Activated CD8-positive, alpha-beta T cell treated with anti-CD3 and anti-CD28 coated beads for 36 hours (primary cell): ENCODE results near the gene TMEM253. TPM values are rescaled to one million over a fixed set of nuclear protein-coding genes. Genes with fewer than 3 reads are reported as not detected.

Experiments
- ATAC-seq: fragments of 200-7000 bp; cut with Tn5 transposase; one replicate; pipeline ENCODE4 v1.10.0; 2021; ENCODE audit warnings: mild to moderate bottlenecking, moderate library complexity
- CTCF ChIA-PET: fragments of 350-600 bp; sonication (Branson Sonifier 250); formaldehyde crosslinking; loops from one replicate; lab custom pipeline; 2021; ENCODE audit warnings: antibody characterized with exemption; lab: Charles Lee
- POLR2A ChIA-PET: fragments of 350-600 bp; sonication (Branson Sonifier 250); formaldehyde crosslinking; loops from one replicate; lab custom pipeline; 2021; ENCODE audit warnings: antibody characterized with exemption; lab: Charles Lee
- DNase-seq: peaks from one replicate; pipeline ENCODE4 v3.0.0-alpha.2; 2020
- H3K27ac Mint-ChIP-seq: one replicate; pipeline ENCODE4 v1.8.0; 2021; ENCODE audit warnings: mild to moderate bottlenecking, mixed read lengths
- H3K27me3 Mint-ChIP-seq: one replicate; pipeline ENCODE4 v1.8.0; 2021; ENCODE audit warnings: mixed read lengths
- H3K36me3 Mint-ChIP-seq: one replicate; pipeline ENCODE4 v1.8.0; 2021; ENCODE audit warnings: low read depth, mixed read lengths
- H3K4me1 Mint-ChIP-seq: one replicate; pipeline ENCODE4 v1.8.0; 2021; ENCODE audit warnings: low read depth, mixed read lengths
- H3K4me3 Mint-ChIP-seq: one replicate; pipeline ENCODE4 v1.8.0; 2021; ENCODE audit warnings: mild to moderate bottlenecking, moderate library complexity, mixed read lengths
- H3K9me3 Mint-ChIP-seq: one replicate; pipeline ENCODE4 v1.8.0; 2021; ENCODE audit warnings: mixed read lengths
- intact Hi-C: fragments of 100-400 bp; cut with micrococcal nuclease; formaldehyde crosslinking; loops from one replicate; pipeline ENCODE4 v1.10.0; 2022
- total RNA-seq, 2 experiments: library from RNA; stranded (reverse); gene quantifications; one replicate each; pipeline ENCODE4 v1.2.3, GENCODE V29; 2021
- TF ChIP-seq, protein P1 (sequence below): fragments of 200-600 bp; IDR thresholded peaks from one replicate; pipeline ENCODE4 v1.8.0; 2022; ENCODE audit warnings: antibody characterized with exemption, mild to moderate bottlenecking

TMEM253 gene
- total RNA-seq, 2 experiments from 2014 or later: not detected

DNA sequence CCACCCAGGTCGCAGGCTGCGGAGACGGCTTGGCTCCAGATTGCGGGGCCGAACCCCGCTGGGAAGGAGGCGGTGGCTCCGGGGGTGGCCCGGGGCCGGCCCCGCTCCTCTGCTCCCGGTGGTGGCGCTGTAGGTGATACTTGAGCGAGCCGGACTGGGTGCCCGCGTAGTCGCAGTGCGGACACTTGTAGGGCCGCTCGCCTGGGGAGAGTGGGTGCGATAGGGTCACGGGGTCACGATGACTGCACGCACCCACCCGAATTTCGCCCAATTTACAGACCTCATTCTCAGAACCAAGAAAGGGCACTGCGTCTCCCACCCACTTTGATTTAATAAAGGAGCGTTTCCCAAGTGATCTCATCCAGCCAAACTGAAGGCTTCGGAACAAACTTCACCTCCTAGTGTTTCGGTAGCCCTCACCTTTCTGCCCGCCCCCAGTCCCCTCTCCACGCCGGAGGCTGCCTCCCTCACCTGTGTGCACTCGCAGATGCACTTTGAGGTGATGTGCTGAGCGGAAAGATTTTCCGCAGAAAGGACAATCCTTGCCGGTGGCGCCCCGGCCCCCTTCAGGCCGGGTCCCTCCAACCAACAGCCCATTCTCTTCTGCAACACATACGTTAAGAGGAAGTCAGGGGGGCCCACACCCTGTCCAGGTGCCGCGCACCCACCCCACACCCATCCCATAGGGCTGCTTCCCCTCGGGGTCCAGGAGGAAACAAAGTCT is 9.8 kb upstream of the TMEM253 start:
- H3K27me3 Mint-ChIP-seq: no peaks in the 10 kb centered on the region
- TF ChIP-seq, protein P1, sequence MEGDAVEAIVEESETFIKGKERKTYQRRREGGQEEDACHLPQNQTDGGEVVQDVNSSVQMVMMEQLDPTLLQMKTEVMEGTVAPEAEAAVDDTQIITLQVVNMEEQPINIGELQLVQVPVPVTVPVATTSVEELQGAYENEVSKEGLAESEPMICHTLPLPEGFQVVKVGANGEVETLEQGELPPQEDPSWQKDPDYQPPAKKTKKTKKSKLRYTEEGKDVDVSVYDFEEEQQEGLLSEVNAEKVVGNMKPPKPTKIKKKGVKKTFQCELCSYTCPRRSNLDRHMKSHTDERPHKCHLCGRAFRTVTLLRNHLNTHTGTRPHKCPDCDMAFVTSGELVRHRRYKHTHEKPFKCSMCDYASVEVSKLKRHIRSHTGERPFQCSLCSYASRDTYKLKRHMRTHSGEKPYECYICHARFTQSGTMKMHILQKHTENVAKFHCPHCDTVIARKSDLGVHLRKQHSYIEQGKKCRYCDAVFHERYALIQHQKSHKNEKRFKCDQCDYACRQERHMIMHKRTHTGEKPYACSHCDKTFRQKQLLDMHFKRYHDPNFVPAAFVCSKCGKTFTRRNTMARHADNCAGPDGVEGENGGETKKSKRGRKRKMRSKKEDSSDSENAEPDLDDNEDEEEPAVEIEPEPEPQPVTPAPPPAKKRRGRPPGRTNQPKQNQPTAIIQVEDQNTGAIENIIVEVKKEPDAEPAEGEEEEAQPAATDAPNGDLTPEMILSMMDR: no peak
- H3K9me3 Mint-ChIP-seq: no peaks in the 10 kb centered on the region
- H3K36me3 Mint-ChIP-seq: peaks cover 2% of the 10 kb centered on the region
- H3K27ac Mint-ChIP-seq: no peak overlapping the region
- peaks cover 21% of the 10 kb centered on the region for H3K4me1 Mint-ChIP-seq
- POLR2A ChIA-PET: interaction anchor here (1.4 to 4.0 kb wide), 2 partner anchors 12 to 76 kb away, joined by 6 to 30 read pairs; partner anchors contain the start of gene TMEM253
- intact Hi-C loops: no loop called here
- H3K4me3 Mint-ChIP-seq: no peak overlapping the region
- CTCF ChIA-PET: interaction anchor here (0.6 to 7.8 kb wide), 19 partner anchors 12 to 119 kb away, joined by 3 to 224 read pairs (median 11); partner anchors contain the start of genes ARHGEF40, NDRG2 and TMEM253
- ATAC-seq (no peak), DNase-seq (no peak)

DNA sequence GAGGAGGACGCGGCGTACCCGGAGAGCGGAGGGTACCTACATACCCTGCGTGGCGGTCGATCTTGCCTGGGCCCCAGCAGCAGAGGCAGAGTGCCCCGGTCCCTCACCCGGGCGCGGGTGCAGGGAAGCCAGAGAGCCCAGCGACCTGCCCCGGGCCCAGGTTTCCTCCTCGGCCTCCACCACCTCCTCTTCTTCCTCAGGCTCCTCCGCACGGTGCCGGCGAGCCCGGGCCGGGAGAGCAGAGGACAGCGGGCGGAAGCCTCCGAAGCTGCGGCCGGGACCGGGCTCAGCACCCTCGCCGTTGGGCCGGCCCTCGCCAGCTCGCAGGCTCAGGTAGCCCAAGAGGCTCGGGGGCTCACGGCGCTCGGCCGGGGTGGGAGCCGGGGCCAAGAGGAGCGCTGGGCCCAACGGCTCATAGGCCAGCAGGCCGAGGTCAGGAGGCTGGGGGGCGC is 9.0 kb upstream of the TMEM253 start:
- CTCF ChIA-PET: interaction anchor here (0.7 to 7.8 kb wide), 29 partner anchors 8 to 120 kb away, joined by 3 to 224 read pairs (median 7); partner anchors contain the start of genes ARHGEF40, NDRG2, TMEM253 and TPPP2
- no peak overlapping the region for H3K27ac Mint-ChIP-seq
- intact Hi-C loops: loop anchor here (2.0 kb wide), 1 partner anchor 77 kb away; no protein-coding TSS in a partner anchor
- H3K4me3 Mint-ChIP-seq: no peak overlapping the region
- no peaks in the 10 kb centered on the region for H3K9me3 Mint-ChIP-seq
- peaks cover 16% of the 10 kb centered on the region for H3K4me1 Mint-ChIP-seq
- POLR2A ChIA-PET: interaction anchor here (1.0 to 2.0 kb wide), 6 partner anchors 10 to 81 kb away, joined by 3 to 8 read pairs (median 4); partner anchors contain the start of genes ARHGEF40 and TMEM253
- H3K27me3 Mint-ChIP-seq: no peaks in the 10 kb centered on the region
- H3K36me3 Mint-ChIP-seq: peaks cover 2% of the 10 kb centered on the region
- ATAC-seq (no peak), DNase-seq (no peak)
- TF ChIP-seq, protein P1: no peak

DNA sequence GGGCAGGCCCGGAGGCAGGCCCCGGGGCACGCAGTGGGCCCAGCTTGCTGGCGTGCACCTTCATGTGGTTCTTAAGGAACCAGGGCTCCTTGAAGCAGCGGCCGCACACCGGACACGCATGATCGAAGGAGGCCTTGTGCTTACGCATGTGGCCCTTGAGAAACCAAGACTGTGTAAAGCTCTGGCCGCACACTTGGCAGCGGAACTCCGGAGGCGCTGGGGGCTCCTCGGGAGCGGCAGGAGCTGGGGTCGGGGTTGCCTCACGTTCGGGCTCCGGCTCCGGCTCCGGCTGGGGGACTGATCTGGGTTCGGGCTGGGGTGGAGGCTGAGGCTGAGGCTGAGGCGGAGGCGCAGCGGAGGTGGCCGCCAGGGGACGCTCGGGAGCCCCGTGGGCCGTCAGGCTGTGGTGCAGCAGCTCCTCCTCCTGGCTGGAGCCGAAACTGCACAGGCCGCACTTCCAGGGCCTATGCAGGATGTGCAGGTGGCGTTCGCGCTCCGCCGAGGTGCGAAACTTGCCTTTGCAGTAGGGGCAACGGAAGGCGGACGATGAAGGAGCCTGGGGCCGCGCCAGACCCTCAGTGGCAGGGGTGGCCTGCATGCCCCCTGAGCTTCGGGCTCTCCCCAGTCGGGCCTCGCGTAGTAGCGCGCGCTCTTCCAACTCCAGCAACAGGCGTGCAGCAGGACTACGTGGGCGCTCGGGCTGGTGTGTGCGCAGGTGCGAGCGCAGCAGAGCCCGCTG is 8.4 kb upstream of the TMEM253 start:
- TF ChIP-seq, protein P1: peak; percentile 100
- Mint-ChIP-seq H3K4me1 (peaks cover 15% of the 10 kb centered on the region), H3K4me3 (no peak overlapping the region), H3K36me3 (peaks cover 2% of the 10 kb centered on the region), H3K27ac (no peak overlapping the region), H3K9me3 (no peaks in the 10 kb centered on the region), H3K27me3 (no peaks in the 10 kb centered on the region)
- POLR2A ChIA-PET: interaction anchor here (1.0 to 2.9 kb wide), 7 partner anchors 9 to 81 kb away, joined by 3 to 24 read pairs (median 6); partner anchors contain the start of genes ARHGEF40 and TMEM253
- DNase-seq: peak; percentile 94
- intact Hi-C loops: loop anchor here (2.0 kb wide), 1 partner anchor 78 kb away; no protein-coding TSS in a partner anchor
- peak; percentile 97 for ATAC-seq
- CTCF ChIA-PET: interaction anchor here (0.6 to 7.8 kb wide), 35 partner anchors 9 to 120 kb away, joined by 3 to 224 read pairs (median 6); partner anchors contain the start of genes ARHGEF40, NDRG2, TMEM253 and TPPP2

DNA sequence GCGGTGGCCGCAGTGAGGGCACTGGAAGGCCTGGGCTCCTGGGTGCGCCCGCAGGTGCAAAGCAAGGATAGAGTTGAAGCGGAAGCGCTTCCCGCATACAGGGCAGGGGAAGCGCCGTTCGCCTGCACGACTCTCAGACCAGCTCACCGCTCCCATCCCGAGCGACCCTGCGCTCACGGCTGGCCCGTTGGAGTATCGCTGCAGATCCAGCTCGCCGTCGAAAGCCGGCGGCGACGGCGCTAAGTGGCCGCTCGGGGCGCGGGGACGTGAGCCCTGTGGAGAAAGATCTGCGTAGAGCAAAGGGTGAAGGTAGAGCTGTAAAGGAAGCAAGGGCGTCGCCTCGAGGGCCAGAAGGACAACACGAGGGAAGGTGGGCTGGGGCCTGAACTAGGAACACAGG is 7.8 kb upstream of the TMEM253 start:
- H3K4me1 Mint-ChIP-seq: peaks cover 10% of the 10 kb centered on the region
- H3K4me3 Mint-ChIP-seq: no peak overlapping the region
- intact Hi-C loops: loop anchor here (2.0 kb wide), 1 partner anchor 78 kb away; no protein-coding TSS in a partner anchor
- no peak overlapping the region for H3K27ac Mint-ChIP-seq
- H3K27me3 Mint-ChIP-seq: no peaks in the 10 kb centered on the region
- ATAC-seq (no peak), DNase-seq (no peak)
- CTCF ChIA-PET: interaction anchor here (0.6 to 7.8 kb wide), 30 partner anchors 10 to 121 kb away, joined by 3 to 224 read pairs (median 7); partner anchors contain the start of genes ARHGEF40, NDRG2, TMEM253 and TPPP2
- TF ChIP-seq, protein P1: no peak
- no peaks in the 10 kb centered on the region for H3K9me3 Mint-ChIP-seq
- H3K36me3 Mint-ChIP-seq: peaks cover 2% of the 10 kb centered on the region
- POLR2A ChIA-PET: interaction anchor here (0.9 to 2.9 kb wide), 6 partner anchors 8 to 78 kb away, joined by 3 to 24 read pairs (median 5); partner anchors contain the start of genes ARHGEF40 and TMEM253
